Ureter (tissue), 1 donor: ENCODE data around the gene SFN. TPM values are rescaled to one million over a fixed set of nuclear protein-coding genes. Genes with fewer than 3 reads are reported as not detected.
"Not testable (repeated sequence)": the region's sequence is repeated elsewhere in the genome, so short reads cannot be mapped to it uniquely, and the experiment has no call there.

Experiments used
- DNase-seq: peaks from one replicate; pipeline ENCODE4 v3.0.0-alpha.2; 2020; ENCODE audit warnings: low spot score
- total RNA-seq: library from RNA; stranded (reverse); gene quantifications from one replicate; pipeline ENCODE4 v1.2.4, GENCODE V29; 2023
- donor health status: DM: yes; HTN: yes; CAD: no.

Gene SFN
- total RNA-seq, 1 donor from 2014 or later: 93.7 TPM

GRCh38 chr1:26839339-26839722 is 23.6 kb upstream of the SFN start:
- DNase-seq: no peak

GRCh38 chr1:26839779-26840178 is 23.2 kb upstream of the SFN start:
- DNase-seq: no peak

- no peak for DNase-seq
Observed at GRCh38 chr1:26844424-26845196, 18.3 kb upstream of the SFN start.

GRCh38 chr1:26847826-26848225 is 15.1 kb upstream of the SFN start:
- not testable (repeated sequence) for DNase-seq

- no peak for DNase-seq
Observed at GRCh38 chr1:26848499-26848898, 14.4 kb upstream of the SFN start.

- DNase-seq: no peak
Observed at GRCh38 chr1:26848941-26849774, 13.8 kb upstream of the SFN start.

- no peak for DNase-seq
Observed at GRCh38 chr1:26851106-26851684, 11.8 kb upstream of the SFN start.

- DNase-seq: no peak
Observed at GRCh38 chr1:26852701-26853100, 10.2 kb upstream of the SFN start.

GRCh38 chr1:26853156-26853555 is 9.8 kb upstream of the SFN start:
- peak; percentile 89 for DNase-seq

GRCh38 chr1:26853600-26853999 is 9.3 kb upstream of the SFN start:
- no peak for DNase-seq

- no peak for DNase-seq
Observed at GRCh38 chr1:26854906-26855305, 8.0 kb upstream of the SFN start.

GRCh38 chr1:26855636-26856035 is 7.3 kb upstream of the SFN start:
- no peak for DNase-seq

GRCh38 chr1:26856181-26856580 is 6.8 kb upstream of the SFN start:
- DNase-seq: no peak

GRCh38 chr1:26856604-26857469 is 6.1 kb upstream of the SFN start:
- no peak for DNase-seq

- no peak for DNase-seq
Observed at GRCh38 chr1:26857473-26858060, 5.4 kb upstream of the SFN start.

GRCh38 chr1:26858160-26858559 is 4.8 kb upstream of the SFN start:
- no peak for DNase-seq

- no peak for DNase-seq
Observed at GRCh38 chr1:26858891-26859640, 3.9 kb upstream of the SFN start.

- DNase-seq: no peak
Observed at GRCh38 chr1:26861286-26861701, 1.7 kb upstream of the SFN start.

- no peak for DNase-seq
Observed at GRCh38 chr1:26861889-26862378, 1.0 kb upstream of the SFN start.

- DNase-seq: no peak
Observed at GRCh38 chr1:26863685-26864077, 732 bp downstream of the SFN start.
